Spleen (tissue), 11 donors: Measurements from ENCODE around the gene RGR. TPM values are rescaled to one million over a fixed set of nuclear protein-coding genes. Genes with fewer than 3 reads are reported as not detected.

ENCODE experiments used
- DNase-seq: peaks from one replicate; pipeline ENCODE4 v3.0.0-alpha.2; 2020
- H3K27ac ChIP-seq, 8 donors: fragments of 200-600 bp; sonication (generic) in 7 of 8; 1 replicate in 4 of 8; 2 replicates in 4 of 8; pipeline versions ENCODE4 v1.5.0 to v1.8.0; 2016 to 2021; ENCODE audit warnings: inconsistent platforms in 4 of 8, mild to moderate bottlenecking in 4 of 8, moderate library complexity in 1 of 8
- H3K27me3 ChIP-seq, 7 donors: fragments of 200-600 bp; sonication (generic) in 6 of 7; replicated peaks in 1 of 7; 1 replicate in 4 of 7; 2 replicates in 3 of 7; pipeline versions ENCODE4 v1.5.0 to v1.8.0; 2016 to 2021; ENCODE audit warnings: inconsistent platforms in 3 of 7, mild to moderate bottlenecking in 1 of 7
- H3K36me3 ChIP-seq, 6 donors: fragments of 200-600 bp; sonication (generic) in 5 of 6; 1 replicate in 4 of 6; 2 replicates in 2 of 6; pipeline versions ENCODE4 v1.5.0 to v1.8.0; 2016 to 2021; ENCODE audit warnings: inconsistent platforms in 2 of 6
- H3K4me1 ChIP-seq, 6 donors: fragments of 200-600 bp; sonication (generic) in 5 of 6; 1 replicate in 3 of 6; 2 replicates in 3 of 6; pipeline versions ENCODE4 v1.5.0 to v1.8.0; 2016 to 2021; ENCODE audit warnings: inconsistent platforms in 3 of 6
- H3K4me3 ChIP-seq, 8 donors: fragments of 200-600 bp; sonication (generic) in 7 of 8; 1 replicate in 4 of 8; 2 replicates in 4 of 8; pipeline versions ENCODE4 v1.5.0 to v1.8.0; 2016 to 2021; ENCODE audit warnings: inconsistent platforms in 4 of 8, mild to moderate bottlenecking in 4 of 8, moderate library complexity in 2 of 8
- H3K9me3 ChIP-seq, 8 donors: fragments of 200-600 bp; sonication (generic) in 7 of 8; 1 replicate in 4 of 8; 2 replicates in 4 of 8; pipeline versions ENCODE4 v1.5.0 to v1.8.0; 2016 to 2021; ENCODE audit warnings: inconsistent platforms in 4 of 8
- POLR2A ChIP-seq, 3 donors: fragments of 450-650 bp; IDR thresholded peaks; one replicate each; pipeline ENCODE4 v1.5.1; 2017; ENCODE audit warnings: antibody characterized with exemption in 3 of 3, mild to moderate bottlenecking in 1 of 3
- POLR2AphosphoS5 ChIP-seq, 3 donors: sonication (generic); formaldehyde crosslinking; IDR thresholded peaks; one replicate each; pipeline ENCODE4 v1.5.1; 2017; ENCODE audit warnings: antibody characterized with exemption in 3 of 3
- WGBS, 5 donors: extraction: QIAGEN DNeasy Blood & Tissue Kit in 3 of 5; methylation state at CpG; one replicate each; pipeline versions ENCODE4 v1.1.5 to v1.1.7; 2013 to 2018; 5-methylcytosine and 5-hydroxymethylcytosine counted together
- intact Hi-C: fragments of 100-400 bp; cut with DNase I; formaldehyde crosslinking; loops from one replicate; pipeline ENCODE4 v1.15.0; 2023; ENCODE audit warnings: low total_unique reads
- polyA plus RNA-seq, 3 donors: library from polyadenylated mRNA; stranded (reverse); fragments of 200-250 nt; gene quantifications; one replicate each; pipeline ENCODE4 v1.2.1, GENCODE V29; 2013
- total RNA-seq, 7 donors: library from RNA; depleted of rRNA in 3 of 7; stranded (reverse); fragments of >200 nt in 3 of 7; fragmentation: NEBNext Ultra II Directional in 4 of 7; extraction: Animal tissue kit (Norgen Biotek cat#: 25700) in 4 of 7; gene quantifications; one replicate each; pipeline versions ENCODE4 v1.1.0 to v1.2.1, GENCODE V29; 2016 to 2021
- TF ChIP-seq, protein P1 (sequence below), 11 experiments: fragments of 200-600 bp in 7 of 11; fragments of 450-650 bp in 4 of 11; sonication (generic) in 4 of 11; IDR thresholded peaks in 8 of 11; conservative IDR thresholded peaks in 3 of 11; 1 replicate in 7 of 11; 2 replicates in 4 of 11; pipeline versions ENCODE4 v1.4.0 to v1.8.0; 2016 to 2021; ENCODE audit warnings: antibody characterized with exemption in 11 of 11, inconsistent platforms in 4 of 11, mild to moderate bottlenecking in 1 of 11
- donor health status: healthy with polysubstance abuse.
- donor health status: DM: no; HTN: no; CAD: no; lungs with moderate emphysema.
- donor health status: DM: no; HTN: no; CAD: no.
- donor health status: Bipolar disorder and iron deficiency.
- donor health status: healthy.
- donor health status: DM: no; HTN: no; CAD: no.
- donor health status: DM: yes; HTN: yes; CAD: no.

The RGR gene
- total and polyA plus RNA-seq, 10 donors = not detected

DNA sequence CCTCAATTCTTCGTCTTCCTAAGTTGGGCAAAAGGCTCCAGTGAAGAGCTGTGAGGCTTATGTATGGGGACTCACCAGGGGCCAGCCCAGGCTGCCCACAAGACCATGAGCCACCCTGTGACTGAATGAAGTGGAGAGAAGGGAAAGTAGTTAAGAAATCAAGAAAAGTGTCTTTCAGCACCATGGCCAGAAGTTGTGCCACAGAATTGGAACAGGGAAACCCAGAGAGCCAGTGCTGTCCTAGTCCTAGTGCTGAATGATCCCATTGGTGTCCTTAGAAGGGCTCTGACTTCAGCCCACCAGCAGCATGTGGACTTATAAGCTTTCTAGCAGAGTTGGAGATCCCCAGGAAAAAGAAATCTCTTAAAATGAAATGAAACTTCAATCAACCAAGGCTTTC, 46.5 kb downstream of the RGR start:
- no peak for DNase-seq
- no peak overlapping the region for H3K4me3 ChIP-seq
- H3K27me3 ChIP-seq = no peaks in the 10 kb centered on the region
- no peaks in the 10 kb centered on the region for H3K9me3 ChIP-seq
- 38 to 52% (median 50%) methylated on average over 1 of the region's 1 CpG for WGBS, 5 donors
- H3K27ac ChIP-seq = no peak overlapping the region
- no peak for TF ChIP-seq POLR2A (IDR thresholded peaks at IDR 0.05)
- TF ChIP-seq POLR2AphosphoS5 (IDR thresholded peaks at IDR 0.05) = no peak
- TF ChIP-seq, protein P1, sequence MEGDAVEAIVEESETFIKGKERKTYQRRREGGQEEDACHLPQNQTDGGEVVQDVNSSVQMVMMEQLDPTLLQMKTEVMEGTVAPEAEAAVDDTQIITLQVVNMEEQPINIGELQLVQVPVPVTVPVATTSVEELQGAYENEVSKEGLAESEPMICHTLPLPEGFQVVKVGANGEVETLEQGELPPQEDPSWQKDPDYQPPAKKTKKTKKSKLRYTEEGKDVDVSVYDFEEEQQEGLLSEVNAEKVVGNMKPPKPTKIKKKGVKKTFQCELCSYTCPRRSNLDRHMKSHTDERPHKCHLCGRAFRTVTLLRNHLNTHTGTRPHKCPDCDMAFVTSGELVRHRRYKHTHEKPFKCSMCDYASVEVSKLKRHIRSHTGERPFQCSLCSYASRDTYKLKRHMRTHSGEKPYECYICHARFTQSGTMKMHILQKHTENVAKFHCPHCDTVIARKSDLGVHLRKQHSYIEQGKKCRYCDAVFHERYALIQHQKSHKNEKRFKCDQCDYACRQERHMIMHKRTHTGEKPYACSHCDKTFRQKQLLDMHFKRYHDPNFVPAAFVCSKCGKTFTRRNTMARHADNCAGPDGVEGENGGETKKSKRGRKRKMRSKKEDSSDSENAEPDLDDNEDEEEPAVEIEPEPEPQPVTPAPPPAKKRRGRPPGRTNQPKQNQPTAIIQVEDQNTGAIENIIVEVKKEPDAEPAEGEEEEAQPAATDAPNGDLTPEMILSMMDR (IDR thresholded peaks at IDR 0.05 in 8 of 11, conservative IDR thresholded peaks at IDR 0.05 in 3 of 11) = no peak
- no peaks in the 10 kb centered on the region for H3K36me3 ChIP-seq
- intact Hi-C loops = no loop called here
- no peaks in the 10 kb centered on the region for H3K4me1 ChIP-seq

DNA sequence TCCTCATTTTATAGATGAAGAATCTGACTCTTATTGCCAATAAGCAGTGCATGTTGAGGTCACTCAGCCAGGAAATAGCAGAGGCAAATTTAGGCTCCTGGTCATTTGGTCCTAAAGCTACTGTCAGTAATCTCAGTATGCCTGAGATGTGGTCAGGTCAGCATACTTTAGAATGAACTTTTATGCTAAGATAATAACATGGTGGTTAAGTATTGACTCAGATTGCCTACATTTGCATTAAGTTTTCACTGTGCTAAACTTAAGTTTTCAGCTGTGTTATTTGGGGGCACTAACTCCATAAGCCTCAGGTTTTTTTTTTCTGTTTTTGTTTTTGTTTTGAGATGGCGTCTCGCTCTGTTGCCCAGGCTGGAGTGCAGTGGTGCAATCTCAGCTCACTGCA, 47.6 kb downstream of the RGR start:
- TF ChIP-seq, protein P1 (IDR thresholded peaks at IDR 0.05 in 8 of 11, conservative IDR thresholded peaks at IDR 0.05 in 3 of 11) = no peak
- TF ChIP-seq POLR2A (IDR thresholded peaks at IDR 0.05) = no peak
- TF ChIP-seq POLR2AphosphoS5 (IDR thresholded peaks at IDR 0.05) = no peak
- H3K4me3 ChIP-seq = no peak overlapping the region
- intact Hi-C loops = no loop called here

DNA sequence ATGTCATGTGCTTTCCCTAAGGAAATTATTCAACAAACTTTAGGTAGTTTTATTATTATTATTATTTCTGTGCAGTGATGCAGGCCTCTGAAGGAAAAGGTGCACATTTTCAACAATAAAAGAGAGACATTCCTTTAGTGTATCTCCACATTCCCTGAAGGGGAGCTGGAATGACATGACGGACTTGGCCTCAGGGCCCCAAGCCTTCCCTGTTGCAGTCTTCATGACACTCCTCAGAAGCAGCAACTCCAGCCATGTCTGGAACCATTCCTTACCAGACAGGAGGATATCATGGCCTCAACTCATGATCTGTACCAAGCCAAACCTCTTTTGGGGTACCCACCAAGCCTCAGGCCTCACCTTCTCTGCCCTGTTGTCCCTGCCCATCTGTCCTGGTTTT, 48.3 kb downstream of the RGR start:
- intact Hi-C loops = no loop called here
- H3K4me3 ChIP-seq = no peak overlapping the region
- H3K27ac ChIP-seq = no peak overlapping the region
- TF ChIP-seq POLR2A (IDR thresholded peaks at IDR 0.05) (no peak), POLR2AphosphoS5 (IDR thresholded peaks at IDR 0.05) (no peak)
- TF ChIP-seq, protein P1 (IDR thresholded peaks at IDR 0.05 in 8 of 11, conservative IDR thresholded peaks at IDR 0.05 in 3 of 11) = no peak
- H3K9me3 ChIP-seq = no peaks in the 10 kb centered on the region
- no peaks in the 10 kb centered on the region for H3K4me1 ChIP-seq
- no peaks in the 10 kb centered on the region for H3K36me3 ChIP-seq
- DNase-seq = no peak
- peaks cover 0 to 3% (median 0%) of the 10 kb centered on the region in 7 donors for H3K27me3 ChIP-seq
- 80 to 90% (median 87%) methylated on average over 1 of the region's 1 CpG for WGBS, 5 donors

More for the DNA sequence above, 47.6 kb downstream of the RGR start:
- Histone ChIP-seq H3K36me3 (no peaks in the 10 kb centered on the region), H3K27ac (no peak overlapping the region), H3K27me3 (no peaks in the 10 kb centered on the region), H3K4me1 (no peaks in the 10 kb centered on the region), H3K9me3 (no peaks in the 10 kb centered on the region)
- WGBS, 5 donors = 81 to 95% (median 92%) methylated on average over 2 of the region's 2 CpGs
- no peak for DNase-seq

DNA sequence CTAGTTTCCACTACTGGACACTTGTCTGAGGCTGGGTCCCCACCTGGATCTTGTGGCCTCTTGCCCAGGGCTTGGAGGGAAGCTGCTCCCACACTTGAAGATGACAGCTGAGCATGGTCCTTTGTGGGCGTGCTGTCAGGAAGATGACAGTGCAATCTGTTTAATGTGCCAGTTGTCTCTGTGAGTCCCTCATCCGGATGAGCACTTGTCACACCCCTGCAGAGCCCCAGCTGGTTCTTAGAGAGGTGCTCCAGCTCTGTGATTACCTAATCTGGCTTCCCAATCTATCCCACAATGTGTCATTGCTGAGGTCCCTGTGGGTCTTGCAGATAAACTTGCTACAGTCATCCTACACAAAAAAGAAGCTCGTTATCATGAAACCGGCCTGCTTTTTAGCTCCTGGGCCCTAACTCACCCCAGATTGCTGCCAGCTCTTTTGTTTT, 48.7 kb downstream of the RGR start:
- TF ChIP-seq, protein P1 (IDR thresholded peaks at IDR 0.05 in 8 of 11, conservative IDR thresholded peaks at IDR 0.05 in 3 of 11) = no peak
- TF ChIP-seq POLR2A (IDR thresholded peaks at IDR 0.05) (no peak), POLR2AphosphoS5 (IDR thresholded peaks at IDR 0.05) (no peak)
- Histone ChIP-seq H3K27ac (no peak overlapping the region), H3K27me3 (peaks cover 0 to 8% (median 0%) of the 10 kb centered on the region in 7 donors), H3K4me1 (no peaks in the 10 kb centered on the region), H3K36me3 (no peaks in the 10 kb centered on the region), H3K4me3 (no peak overlapping the region), H3K9me3 (no peaks in the 10 kb centered on the region)
- DNase-seq = no peak
- 19 to 44% (median 36%) methylated on average over 4 of the region's 4 CpGs for WGBS, 5 donors
- intact Hi-C loops = no loop called here
